GM12864 (cell line): ENCODE results near the gene FBP1.

ENCODE experiments used
- DNase-seq: peaks from one replicate; pipeline ENCODE4 v3.0.0-alpha.2; 2011; ENCODE audit warnings: low read depth
- H3K4me3 ChIP-seq: 2 replicates; pipeline ENCODE4 v1.5.1; 2011; ENCODE audit warnings: mild to moderate bottlenecking, low read depth, low read length, control low read depth
- CTCF ChIP-seq: IDR thresholded peaks from 2 replicates; pipeline ENCODE4 v1.5.1; 2011; ENCODE audit warnings: low read depth, mild to moderate bottlenecking, moderate library complexity, low read length, control low read depth, inconsistent platforms; ENCODE audit errors: missing control alignments

The FBP1 gene

GRCh38 chr9:94677929-94678328, 38.6 kb upstream of the FBP1 start:
- TF ChIP-seq CTCF: no peak
- no peak overlapping the region for H3K4me3 ChIP-seq
- no peak for DNase-seq

- no peak for DNase-seq
- TF ChIP-seq CTCF: no peak
- no peak overlapping the region for H3K4me3 ChIP-seq
Observed at GRCh38 chr9:94676446-94677131, 37.3 kb upstream of the FBP1 start.

- DNase-seq: no peak
- no peak overlapping the region for H3K4me3 ChIP-seq
- no peak for TF ChIP-seq CTCF
Observed at GRCh38 chr9:94675008-94675881, 35.9 kb upstream of the FBP1 start.

GRCh38 chr9:94672811-94673487, 33.6 kb upstream of the FBP1 start:
- no peak for DNase-seq
- H3K4me3 ChIP-seq: no peak overlapping the region
- no peak for TF ChIP-seq CTCF

- no peak for DNase-seq
- peak; percentile 94 for TF ChIP-seq CTCF
- H3K4me3 ChIP-seq: peak overlapping the region; percentile 55
Observed at GRCh38 chr9:94668928-94669729, 29.8 kb upstream of the FBP1 start.

GRCh38 chr9:94668418-94668927, 29.2 kb upstream of the FBP1 start:
- TF ChIP-seq CTCF: no peak
- no peak overlapping the region for H3K4me3 ChIP-seq
- DNase-seq: no peak
